Pericardium fibroblast (primary cell): ENCODE measurements around the gene EIF4B. TPM values are rescaled to one million over a fixed set of nuclear protein-coding genes. Genes with fewer than 3 reads are reported as not detected.

Source experiments
- total RNA-seq: library from RNA; depleted of rRNA; stranded (reverse); fragments of >200 nt; gene quantifications from 2 replicates; pipeline ENCODE4 v1.2.3, GENCODE V29; 2015

The EIF4B gene
- total RNA-seq, result 528 and 820 TPM in 2 replicates

GRCh38 chr12:53005986-53006809 lies at the start of gene EIF4B:
EIF4B (plus strand) TSS chr12:53006456; CDS start chr12:53006484, 28 bp downstream.

GRCh38 chr12:53049571-53050318 lies 43.5 kb downstream of the EIF4B start, which contains the start of gene TNS2:
TNS2 (plus strand) TSS chr12:53050065; CDS start chr12:53050186, 121 bp downstream.

GRCh38 chr12:53079226-53080117 lies 73.2 kb downstream of the EIF4B start, which contains the start of gene SPRYD3:
SPRYD3 (minus strand) TSS chr12:53079390; CDS start chr12:53079333, 57 bp downstream.

Other genes with a start within 250 kb of the EIF4B start
- gene KRT76, start 229.1 kb upstream of the EIF4B start, total RNA-seq, result not detected in 2 replicates
- gene KRT3, start 210.3 kb upstream of the EIF4B start, total RNA-seq, result not detected in 2 replicates
- not detected in 2 replicates for gene KRT4, start 192.3 kb upstream of the EIF4B start, total RNA-seq
- gene KRT79, start 172.1 kb upstream of the EIF4B start, total RNA-seq, result not detected in 2 replicates
- not detected in 2 replicates for gene KRT78, start 157.5 kb upstream of the EIF4B start, total RNA-seq
- gene KRT8, start 101.4 kb upstream of the EIF4B start, total RNA-seq, result 48.8 and 158 TPM in 2 replicates
- gene KRT18, start 57.3 kb upstream of the EIF4B start, total RNA-seq, result 270 and 810 TPM in 2 replicates
- gene TNS2, start 43.6 kb downstream of the EIF4B start, total RNA-seq, result 95.6 and 138 TPM in 2 replicates
- 12.2 and 17.6 TPM in 2 replicates for gene SPRYD3, start 72.9 kb downstream of the EIF4B start, total RNA-seq
- gene IGFBP6, start 91.2 kb downstream of the EIF4B start, total RNA-seq, result 779 and 1,045 TPM in 2 replicates
- gene SOAT2, start 97.0 kb downstream of the EIF4B start, total RNA-seq, result 0.12 TPM in 1 of 2 replicates, not detected in the other
- gene ZNF740, start 174.3 kb downstream of the EIF4B start, total RNA-seq, result 3.7 and 9.4 TPM in 2 replicates
- 8.5 and 10.6 TPM in 2 replicates for gene CSAD, start 174.5 kb downstream of the EIF4B start, total RNA-seq
- 0.17 TPM in 1 of 2 replicates, not detected in the other for gene ITGB7, start 200.8 kb downstream of the EIF4B start, total RNA-seq
- 20.2 and 57.0 TPM in 2 replicates for gene RARG, start 225.8 kb downstream of the EIF4B start, total RNA-seq